AG04450 (cell line): Measurements from ENCODE around the gene IFT27. TPM values are rescaled to one million over a fixed set of nuclear protein-coding genes. Genes with fewer than 3 reads are reported as not detected.

Source experiments
- CTCF ChIA-PET: fragments of 300-600, 350-600 bp; formaldehyde crosslinking; extraction: SDS; loops from one replicate; lab custom pipeline; 2022; ENCODE audit warnings: antibody characterized with exemption, inconsistent platforms; lab: Charles Lee
- POLR2A ChIA-PET: fragments of 350-600 bp; formaldehyde crosslinking; extraction: SDS; loops from one replicate; lab custom pipeline; 2021; ENCODE audit warnings: antibody characterized with exemption, inconsistent platforms; lab: Yijun Ruan, JAX
- DNase-seq: peaks from one replicate; pipeline ENCODE4 v3.0.0-alpha.2; 2011; ENCODE audit warnings: low read depth, low spot score
- H3K27ac ChIP-seq: one replicate; pipeline ENCODE4 v1.5.1; 2012; ENCODE audit warnings: low read depth, low read length, control low read depth
- H3K27me3 ChIP-seq: one replicate; pipeline ENCODE4 v1.6.0; 2012; ENCODE audit warnings: low read length; ENCODE audit not compliant: control insufficient read depth, insufficient read depth
- H3K4me3 ChIP-seq: 2 replicates; pipeline ENCODE4 v1.5.1; 2011; ENCODE audit warnings: mild to moderate bottlenecking, low read depth, low read length, control low read depth
- H3K9me3 ChIP-seq: 2 replicates; pipeline ENCODE4 v1.5.1; 2012; ENCODE audit warnings: low read length; ENCODE audit not compliant: control insufficient read depth, insufficient read depth
- polyA plus RNA-seq: library from polyadenylated mRNA; depleted of rRNA; stranded (reverse); fragments of >200 nt; gene quantifications from 2 replicates; pipeline ENCODE4 v1.2.3, GENCODE V29; 2011
- TF ChIP-seq, protein P1 (sequence below): IDR thresholded peaks from 2 replicates; pipeline ENCODE4 v1.5.1; 2011; ENCODE audit warnings: low read depth, low read length, control low read depth, inconsistent platforms

The IFT27 gene
- polyA plus RNA-seq, 1 experiment = 25.5 TPM

- DNase-seq = no peak
- TF ChIP-seq, protein P1, sequence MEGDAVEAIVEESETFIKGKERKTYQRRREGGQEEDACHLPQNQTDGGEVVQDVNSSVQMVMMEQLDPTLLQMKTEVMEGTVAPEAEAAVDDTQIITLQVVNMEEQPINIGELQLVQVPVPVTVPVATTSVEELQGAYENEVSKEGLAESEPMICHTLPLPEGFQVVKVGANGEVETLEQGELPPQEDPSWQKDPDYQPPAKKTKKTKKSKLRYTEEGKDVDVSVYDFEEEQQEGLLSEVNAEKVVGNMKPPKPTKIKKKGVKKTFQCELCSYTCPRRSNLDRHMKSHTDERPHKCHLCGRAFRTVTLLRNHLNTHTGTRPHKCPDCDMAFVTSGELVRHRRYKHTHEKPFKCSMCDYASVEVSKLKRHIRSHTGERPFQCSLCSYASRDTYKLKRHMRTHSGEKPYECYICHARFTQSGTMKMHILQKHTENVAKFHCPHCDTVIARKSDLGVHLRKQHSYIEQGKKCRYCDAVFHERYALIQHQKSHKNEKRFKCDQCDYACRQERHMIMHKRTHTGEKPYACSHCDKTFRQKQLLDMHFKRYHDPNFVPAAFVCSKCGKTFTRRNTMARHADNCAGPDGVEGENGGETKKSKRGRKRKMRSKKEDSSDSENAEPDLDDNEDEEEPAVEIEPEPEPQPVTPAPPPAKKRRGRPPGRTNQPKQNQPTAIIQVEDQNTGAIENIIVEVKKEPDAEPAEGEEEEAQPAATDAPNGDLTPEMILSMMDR = no peak
- Histone ChIP-seq H3K27me3 (peaks cover 4% of the 10 kb centered on the region), H3K4me3 (no peak overlapping the region), H3K9me3 (no peaks in the 10 kb centered on the region; the same call in 1 of the 2 replicates), H3K27ac (no peak overlapping the region)
- CTCF ChIA-PET = interaction anchor here (1.3 to 4.3 kb wide), 2 partner anchors 13 to 96 kb away, joined by 3 to 18 read pairs; no protein-coding TSS in a partner anchor
- POLR2A ChIA-PET = no interaction called here
These were observed 15.1 kb downstream of the IFT27 start for GRCh38 chr22:36760786-36761185.

- TF ChIP-seq, protein P1 = no peak
- no peak for DNase-seq
- POLR2A ChIA-PET = no interaction called here
- H3K27me3 ChIP-seq = peaks cover 6% of the 10 kb centered on the region
- no peaks in the 10 kb centered on the region; the same call in 1 of the 2 replicates for H3K9me3 ChIP-seq
- no peak overlapping the region for H3K27ac ChIP-seq
- CTCF ChIA-PET = interaction anchor here (4.7 kb wide), 1 partner anchor 15 kb away, joined by 121 read pairs; the partner anchor contains the start of gene IFT27
- no peak overlapping the region for H3K4me3 ChIP-seq
These were observed 16.3 kb downstream of the IFT27 start for GRCh38 chr22:36759481-36760159.

- TF ChIP-seq, protein P1 = no peak
- Histone ChIP-seq H3K27ac (no peak overlapping the region), H3K27me3 (peaks cover 6% of the 10 kb centered on the region), H3K9me3 (no peaks in the 10 kb centered on the region; the same call in 1 of the 2 replicates), H3K4me3 (no peak overlapping the region)
- POLR2A ChIA-PET = no interaction called here
- no peak for DNase-seq
- CTCF ChIA-PET = interaction anchor here (1.2 to 4.7 kb wide), 6 partner anchors 13 to 213 kb away, joined by 3 to 121 read pairs (median 10); partner anchors contain the start of gene IFT27
These were observed 17.1 kb downstream of the IFT27 start for GRCh38 chr22:36758792-36759271.

GRCh38 chr22:36757668-36758211, 18.2 kb downstream of the IFT27 start:
- Histone ChIP-seq H3K4me3 (no peak overlapping the region), H3K9me3 (no peaks in the 10 kb centered on the region; the same call in 1 of the 2 replicates), H3K27me3 (peaks cover 9% of the 10 kb centered on the region), H3K27ac (no peak overlapping the region)
- ChIA-PET POLR2A (no interaction called here), CTCF (interaction anchor here (0.5 to 4.7 kb wide), 27 partner anchors 8 to 224 kb away, joined by 3 to 121 read pairs (median 4); partner anchors contain the start of gene IFT27)
- peak; percentile 38 for DNase-seq
- TF ChIP-seq, protein P1 = peak; percentile 83
